Astrocyte of the cerebellum (primary cell): ENCODE data around the gene CRYGN.

Experiments used
- DNase-seq: peaks from one replicate; pipeline ENCODE4 v3.0.0-alpha.2; 2011; ENCODE audit warnings: low read depth
- H3K4me3 ChIP-seq: 2 replicates; pipeline ENCODE4 v1.5.1; 2011; ENCODE audit warnings: mild to moderate bottlenecking, low read depth, low read length, moderate library complexity
- CTCF ChIP-seq: IDR thresholded peaks from 2 replicates; pipeline ENCODE4 v1.5.1; 2012; ENCODE audit warnings: low read length, low read depth, moderate library complexity, mild to moderate bottlenecking; ENCODE audit errors: missing control alignments
- in situ Hi-C: cut with HindIII; loops from 2 replicates; pipeline ENCODE4 v1.10.0; 2017; ENCODE audit warnings: low sequenced_read_pairs

CRYGN gene

GRCh38 chr7:151460474-151460855 is 20.5 kb upstream of the CRYGN start:
- DNase-seq: no peak
- TF ChIP-seq CTCF: no peak
- H3K4me3 ChIP-seq: peak overlapping the region; percentile 8
- in situ Hi-C loops: no loop called here

- DNase-seq: peak; percentile 82
- H3K4me3 ChIP-seq: peak overlapping the region; percentile 8
- in situ Hi-C loops: no loop called here
- TF ChIP-seq CTCF: peak; percentile 53
These were observed 20.0 kb upstream of the CRYGN start for GRCh38 chr7:151459726-151460473.

GRCh38 chr7:151457534-151457933 is 17.6 kb upstream of the CRYGN start:
- in situ Hi-C loops: no loop called here
- no peak for DNase-seq
- H3K4me3 ChIP-seq: no peak overlapping the region
- TF ChIP-seq CTCF: no peak

- TF ChIP-seq CTCF: no peak
- in situ Hi-C loops: no loop called here
- H3K4me3 ChIP-seq: no peak overlapping the region
- no peak for DNase-seq
These were observed 16.8 kb upstream of the CRYGN start for GRCh38 chr7:151456782-151457181.

GRCh38 chr7:151456276-151456675 is 16.3 kb upstream of the CRYGN start:
- in situ Hi-C loops: no loop called here
- no peak overlapping the region for H3K4me3 ChIP-seq
- no peak for TF ChIP-seq CTCF
- DNase-seq: no peak

- DNase-seq: no peak
- no peak for TF ChIP-seq CTCF
- in situ Hi-C loops: no loop called here
- no peak overlapping the region for H3K4me3 ChIP-seq
These were observed 15.7 kb upstream of the CRYGN start for GRCh38 chr7:151455690-151456089.
